KOPT-K1 (cell line): ENCODE measurements around the gene MYO16.

Experiments used
- H3K27ac ChIP-seq: fragments of 200-600 bp; sonication (generic); 2 replicates; pipeline ENCODE4 v1.5.1; 2016; ENCODE audit warnings: antibody characterized with exemption, mild to moderate bottlenecking, low read depth, low read length; ENCODE audit not compliant: poor library complexity, severe bottlenecking
- H3K36me3 ChIP-seq: fragments of 200-600 bp; sonication (generic); 2 replicates; pipeline ENCODE4 v1.5.1; 2017; ENCODE audit warnings: antibody characterized with exemption, mild to moderate bottlenecking, low read length, moderate library complexity; ENCODE audit not compliant: insufficient read depth
- H3K9me3 ChIP-seq: fragments of 200-600 bp; sonication (generic); 2 replicates; pipeline ENCODE4 v1.5.1; 2017; ENCODE audit warnings: antibody characterized with exemption, low read length, mild to moderate bottlenecking; ENCODE audit not compliant: insufficient read depth, poor library complexity, severe bottlenecking

MYO16 gene

DNA sequence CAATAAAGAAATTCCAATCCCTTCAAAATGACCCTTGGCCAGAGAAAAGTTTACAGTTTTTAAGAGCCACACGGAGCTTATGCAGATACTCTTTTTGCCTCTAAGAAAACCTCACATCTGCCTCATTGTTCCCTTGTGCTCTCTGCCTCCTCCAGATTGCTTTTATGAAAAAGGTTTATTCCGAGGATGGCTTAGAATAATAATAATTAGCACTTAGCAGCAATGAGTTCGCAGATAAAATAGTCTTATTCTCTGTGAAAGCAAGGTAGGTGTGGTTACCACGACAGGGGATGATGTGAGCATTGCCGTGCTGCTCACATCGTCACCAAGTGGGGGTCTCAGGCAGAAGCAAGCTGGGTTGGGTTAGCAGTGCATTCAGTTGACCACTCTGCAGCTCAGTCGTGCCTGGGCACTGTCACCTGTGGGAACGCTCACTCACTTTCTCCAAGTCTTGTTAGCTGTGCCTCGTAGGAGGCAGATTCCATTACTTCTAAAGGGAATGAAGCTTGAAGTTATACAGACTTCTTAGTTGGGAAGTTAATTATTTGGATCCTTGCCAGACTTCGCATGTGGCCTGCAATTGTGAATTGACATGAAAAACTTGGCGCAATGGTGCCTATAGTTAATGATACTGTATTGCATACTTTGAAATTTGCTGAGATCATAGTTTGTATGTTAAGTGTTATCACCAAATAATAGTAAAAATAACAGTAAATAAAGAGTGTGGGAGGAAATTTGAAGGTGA is 157.2 kb downstream of the MYO16 start:
- Histone ChIP-seq H3K27ac (no peak overlapping the region), H3K9me3 (no peaks in the 10 kb centered on the region), H3K36me3 (no peaks in the 10 kb centered on the region)

DNA sequence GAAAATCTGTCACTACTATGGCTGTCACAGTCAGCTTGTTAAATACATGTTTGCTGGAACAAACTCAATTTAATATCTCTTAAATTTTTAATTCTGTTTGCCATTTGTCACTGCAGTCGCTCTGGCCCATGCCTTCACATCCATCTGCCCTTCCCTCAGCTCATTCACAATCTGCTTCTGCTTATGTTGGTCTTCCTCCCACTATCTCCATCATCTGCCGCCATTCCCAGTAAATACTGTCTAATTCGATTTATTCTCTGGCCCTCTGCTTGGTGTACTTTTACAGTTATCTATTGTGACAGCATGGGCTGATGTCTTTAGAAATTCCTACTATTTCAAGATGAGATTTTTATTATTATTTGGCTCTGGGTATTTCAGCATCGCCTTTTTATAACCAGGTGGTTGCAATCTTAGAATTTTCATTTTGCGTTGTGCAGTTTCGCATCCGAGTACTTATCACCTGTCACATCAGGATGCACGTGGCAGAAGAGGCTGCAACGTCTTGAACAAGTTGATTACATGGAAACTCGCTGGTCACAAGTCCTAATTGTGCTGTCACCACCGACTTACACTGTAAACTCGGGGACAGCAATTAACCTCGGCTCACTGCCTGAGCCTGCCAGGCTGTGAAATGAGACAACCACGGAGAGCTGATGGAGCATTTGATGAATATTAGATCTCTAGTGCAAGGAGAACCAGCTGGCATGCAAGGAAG is 158.4 kb downstream of the MYO16 start:
- H3K9me3 ChIP-seq: no peaks in the 10 kb centered on the region
- H3K36me3 ChIP-seq: no peaks in the 10 kb centered on the region
- H3K27ac ChIP-seq: no peak overlapping the region

DNA sequence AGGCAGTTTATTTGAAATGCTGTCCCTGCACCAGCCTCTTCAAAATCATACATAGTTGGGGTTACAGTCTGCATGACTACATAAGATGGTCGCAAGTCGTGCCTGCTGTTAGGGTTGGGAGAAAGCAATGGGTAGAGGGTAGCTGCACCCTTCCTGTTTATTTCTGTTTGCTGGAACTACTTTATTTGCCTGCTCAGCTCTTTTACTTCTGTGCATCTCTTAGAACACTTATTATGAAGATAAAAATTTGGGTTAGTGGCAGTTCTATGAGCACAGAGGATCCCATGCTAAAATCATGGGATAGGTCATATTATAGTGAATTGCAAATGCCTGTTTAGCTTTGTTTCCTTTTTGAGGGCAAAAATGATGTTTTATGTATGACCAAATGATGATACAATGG is 160.1 kb downstream of the MYO16 start:
- H3K9me3 ChIP-seq: no peaks in the 10 kb centered on the region
- H3K36me3 ChIP-seq: no peaks in the 10 kb centered on the region
- H3K27ac ChIP-seq: no peak overlapping the region

DNA sequence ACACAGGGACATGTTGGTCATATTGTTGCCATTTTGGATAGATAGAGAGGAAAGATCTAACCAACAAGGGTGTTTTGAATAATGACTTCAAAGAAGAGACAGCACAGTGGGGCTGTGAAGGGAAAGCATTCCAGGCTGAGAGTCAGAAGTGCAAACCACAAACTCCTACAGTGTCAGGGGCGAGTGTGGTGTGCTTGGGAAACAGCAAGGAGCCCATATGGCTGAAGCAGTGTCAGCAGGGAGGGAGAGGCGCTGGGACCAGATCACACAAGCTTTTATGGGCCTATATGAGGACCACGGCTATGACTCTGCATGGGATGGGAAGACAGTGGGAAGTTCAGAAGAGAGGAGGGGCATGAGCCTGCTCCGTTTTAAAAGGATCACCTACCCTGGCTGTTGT is 166.4 kb downstream of the MYO16 start:
- no peaks in the 10 kb centered on the region for H3K9me3 ChIP-seq
- H3K27ac ChIP-seq: no peak overlapping the region
- H3K36me3 ChIP-seq: no peaks in the 10 kb centered on the region

DNA sequence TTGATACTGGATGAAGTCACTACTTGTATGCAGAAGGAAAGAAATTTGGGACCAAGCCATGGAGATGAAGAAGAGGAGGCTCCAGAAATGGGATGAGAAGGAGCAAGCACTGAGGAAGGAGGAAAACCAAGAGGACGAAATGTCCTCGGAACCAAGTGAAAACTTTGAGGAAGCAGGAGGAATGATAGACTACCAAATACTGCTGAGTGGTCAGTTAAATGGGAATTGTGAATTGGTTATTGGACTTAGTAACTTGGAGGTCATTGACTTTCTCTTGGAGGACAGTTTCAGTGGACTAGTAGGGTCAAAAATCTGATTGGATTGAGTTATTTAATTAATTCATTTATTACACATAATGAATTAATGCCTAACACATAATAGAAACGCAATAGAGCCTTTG is 167.9 kb downstream of the MYO16 start:
- H3K27ac ChIP-seq: no peak overlapping the region
- H3K36me3 ChIP-seq: no peaks in the 10 kb centered on the region
- H3K9me3 ChIP-seq: no peaks in the 10 kb centered on the region

DNA sequence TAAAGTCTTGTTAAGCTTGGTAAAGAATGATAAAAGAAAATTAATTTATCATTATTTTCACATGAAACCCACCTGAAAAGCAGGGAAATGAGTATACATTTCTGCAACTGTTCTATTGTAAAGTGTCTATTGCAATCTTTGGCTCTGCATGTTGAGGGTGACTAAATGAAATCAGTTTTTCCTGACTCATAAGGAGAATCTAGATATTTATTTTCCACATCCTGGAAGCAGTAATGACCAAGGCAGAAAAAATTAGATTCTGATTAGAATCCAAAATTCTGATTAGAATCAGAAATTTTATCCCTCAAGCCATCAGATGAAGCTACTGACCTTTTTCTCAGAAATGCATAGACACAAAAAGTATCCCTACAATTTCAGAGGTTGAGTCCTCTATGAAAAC is 178.4 kb downstream of the MYO16 start:
- no peak overlapping the region for H3K27ac ChIP-seq
- no peaks in the 10 kb centered on the region for H3K9me3 ChIP-seq
- H3K36me3 ChIP-seq: no peaks in the 10 kb centered on the region

DNA sequence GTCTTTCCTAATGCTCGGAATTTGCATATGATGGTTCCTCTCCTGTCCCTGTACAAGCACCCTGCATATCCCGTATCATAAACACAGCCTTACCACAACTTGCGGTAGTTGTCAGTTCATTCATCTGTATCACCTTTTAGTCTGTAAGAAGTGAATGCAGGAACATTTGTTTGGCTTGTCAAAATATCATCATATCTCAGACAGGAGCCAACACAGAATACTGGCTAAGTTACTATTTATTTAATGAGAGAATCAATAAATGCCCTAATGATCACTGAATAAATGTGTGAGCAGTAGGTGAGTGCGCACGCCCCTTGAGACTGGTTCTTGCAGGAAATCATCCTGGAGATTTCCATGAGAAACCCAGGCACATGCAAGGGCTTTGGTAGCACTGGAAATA is 182.8 kb downstream of the MYO16 start:
- H3K9me3 ChIP-seq: no peaks in the 10 kb centered on the region
- no peaks in the 10 kb centered on the region for H3K36me3 ChIP-seq
- H3K27ac ChIP-seq: no peak overlapping the region

DNA sequence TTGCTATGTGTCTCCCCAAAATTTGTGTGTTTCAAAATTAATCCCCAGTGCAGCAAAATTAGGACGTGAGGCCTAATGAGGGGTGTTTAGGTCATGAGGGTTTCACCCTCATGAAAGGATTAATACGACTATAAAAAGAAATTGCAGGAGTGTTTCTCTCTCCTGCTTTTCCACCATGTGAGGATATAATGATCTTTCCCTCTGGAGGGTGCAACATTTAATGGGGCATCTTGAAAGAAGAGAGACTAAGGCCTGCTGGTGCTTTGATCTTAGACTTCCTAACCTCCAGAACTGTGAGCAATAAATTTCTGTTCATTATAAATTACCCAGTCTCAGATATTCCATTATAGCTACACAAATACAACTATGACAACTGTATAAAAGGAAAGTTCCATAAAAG is 183.2 kb downstream of the MYO16 start:
- no peaks in the 10 kb centered on the region for H3K36me3 ChIP-seq
- H3K27ac ChIP-seq: no peak overlapping the region
- no peaks in the 10 kb centered on the region for H3K9me3 ChIP-seq

DNA sequence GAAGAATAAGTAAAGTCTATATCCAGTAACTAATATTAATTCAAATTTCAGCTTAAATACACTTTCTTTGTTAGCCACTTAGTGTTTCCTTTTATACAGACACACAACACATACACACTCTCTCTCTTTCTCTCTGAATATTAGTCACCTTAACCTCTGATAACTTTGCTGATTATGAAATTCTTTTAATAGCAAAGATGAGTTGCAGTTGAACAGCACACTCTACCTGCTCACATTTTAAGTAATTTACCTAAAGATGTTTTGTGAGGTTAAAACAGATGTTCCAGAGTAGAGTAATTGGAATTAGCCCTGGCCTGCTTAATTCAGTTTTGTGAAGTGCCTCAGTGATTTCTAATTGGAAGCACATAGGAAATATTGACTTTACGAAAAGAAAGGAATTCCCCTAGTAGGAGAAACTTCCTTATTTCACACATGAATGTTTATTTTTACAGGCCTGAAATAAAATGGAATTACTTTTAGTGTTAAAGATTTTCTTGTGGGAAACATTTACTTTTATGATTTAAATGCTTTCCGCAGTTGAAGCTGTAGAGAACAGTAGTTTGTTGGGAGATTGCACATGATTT is 184.3 kb downstream of the MYO16 start:
- Histone ChIP-seq H3K9me3 (no peaks in the 10 kb centered on the region), H3K27ac (no peak overlapping the region)

DNA sequence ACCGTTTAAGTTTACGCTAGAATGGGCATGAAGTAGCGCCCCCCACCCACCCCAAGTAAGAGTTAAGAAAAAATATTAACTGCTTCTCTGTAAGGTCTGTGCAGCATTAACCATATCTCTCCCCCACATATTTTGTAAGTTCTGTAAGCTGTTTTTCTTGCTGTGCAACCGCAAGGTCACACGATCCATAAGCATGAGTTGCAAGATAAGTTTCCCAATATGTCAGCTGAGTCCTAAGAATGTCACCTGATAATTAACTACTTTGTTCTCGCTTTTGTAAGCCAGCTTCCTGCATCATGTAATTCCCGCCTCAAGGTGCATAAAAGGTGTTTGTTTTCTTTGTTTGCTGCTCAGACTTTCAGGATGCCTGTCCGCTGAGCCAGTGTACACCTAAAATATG is 187.0 kb downstream of the MYO16 start:
- no peak overlapping the region for H3K27ac ChIP-seq
- no peaks in the 10 kb centered on the region for H3K9me3 ChIP-seq
- no peaks in the 10 kb centered on the region for H3K36me3 ChIP-seq

More for the DNA sequence above, 184.3 kb downstream of the MYO16 start:
- H3K36me3 ChIP-seq: no peaks in the 10 kb centered on the region

DNA sequence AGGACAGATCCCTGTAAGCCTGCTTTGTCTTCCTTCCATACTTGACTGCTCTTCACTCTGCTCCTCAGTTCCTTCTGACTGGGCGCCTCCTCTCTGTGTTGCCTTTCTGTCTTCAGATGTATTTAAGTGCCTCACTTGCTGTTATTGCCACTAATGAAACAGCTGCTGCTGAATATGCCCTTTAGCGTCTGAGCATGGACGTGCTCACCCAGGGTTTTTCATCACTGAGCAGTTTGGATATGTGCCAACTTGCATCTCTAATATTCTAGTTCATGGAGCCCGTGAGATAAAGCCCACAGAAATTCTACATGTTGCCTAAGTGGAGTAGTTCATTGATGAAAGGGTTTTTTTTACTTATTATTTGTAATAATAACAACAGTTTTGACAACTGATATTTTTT is 198.2 kb downstream of the MYO16 start:
- Histone ChIP-seq H3K36me3 (no peaks in the 10 kb centered on the region), H3K9me3 (peaks cover 10% of the 10 kb centered on the region), H3K27ac (no peak overlapping the region)

DNA sequence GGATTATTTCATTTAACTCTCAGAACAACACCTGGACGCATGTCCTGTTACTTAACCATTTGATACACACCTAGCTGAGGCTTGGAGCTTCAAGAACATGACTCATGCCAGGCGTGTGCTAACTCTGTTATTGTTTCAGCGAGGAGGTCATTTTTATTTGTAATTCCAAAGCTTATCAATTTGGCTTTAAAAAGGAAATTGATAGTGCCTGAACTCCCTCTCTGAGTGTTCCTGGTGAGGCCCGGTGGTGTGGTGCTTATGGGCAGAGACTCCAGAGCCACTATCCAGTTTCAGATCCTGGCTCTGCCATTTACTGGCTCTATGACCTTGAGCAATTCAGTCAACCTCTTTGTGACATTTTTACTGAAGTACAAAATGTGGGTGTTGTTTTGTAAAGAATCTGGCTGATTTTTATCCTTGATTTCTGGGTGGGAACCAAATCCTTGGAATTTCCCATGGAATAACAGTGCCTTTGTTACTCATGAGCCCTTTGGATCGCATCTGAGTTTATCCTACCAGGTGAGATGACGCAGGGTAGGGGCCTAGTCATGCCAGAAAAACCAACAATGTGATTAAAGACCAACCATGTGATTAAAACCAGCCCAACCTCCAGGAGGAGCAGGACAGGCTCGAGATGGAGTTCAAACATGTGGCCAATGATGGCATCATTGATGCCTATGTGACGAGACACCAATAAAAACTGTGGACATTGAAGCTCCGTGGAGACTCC is 198.8 kb downstream of the MYO16 start:
- no peak overlapping the region for H3K27ac ChIP-seq

DNA sequence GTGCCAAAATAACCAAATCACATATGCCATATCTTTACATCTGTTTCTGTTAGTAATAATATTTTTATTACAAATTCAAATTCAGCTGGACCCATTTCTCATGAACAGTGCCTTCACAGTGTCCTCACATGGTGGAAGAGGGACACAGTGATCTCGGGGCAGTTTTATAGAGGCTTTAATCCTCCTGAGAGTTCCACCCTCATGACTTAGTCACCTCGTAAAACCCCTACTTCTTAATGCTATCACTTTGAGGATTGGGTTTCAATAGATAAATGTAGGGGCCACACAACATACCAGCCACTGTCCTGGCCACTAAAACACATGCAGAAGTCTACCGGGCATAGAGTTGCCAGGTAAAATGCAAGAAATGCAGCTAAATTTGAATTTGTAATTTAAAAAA is 201.5 kb downstream of the MYO16 start:
- no peak overlapping the region for H3K27ac ChIP-seq
- H3K36me3 ChIP-seq: no peaks in the 10 kb centered on the region
- peaks cover 10% of the 10 kb centered on the region for H3K9me3 ChIP-seq

More for the DNA sequence above, 198.8 kb downstream of the MYO16 start:
- Histone ChIP-seq H3K9me3 (peaks cover 10% of the 10 kb centered on the region), H3K36me3 (no peaks in the 10 kb centered on the region)

DNA sequence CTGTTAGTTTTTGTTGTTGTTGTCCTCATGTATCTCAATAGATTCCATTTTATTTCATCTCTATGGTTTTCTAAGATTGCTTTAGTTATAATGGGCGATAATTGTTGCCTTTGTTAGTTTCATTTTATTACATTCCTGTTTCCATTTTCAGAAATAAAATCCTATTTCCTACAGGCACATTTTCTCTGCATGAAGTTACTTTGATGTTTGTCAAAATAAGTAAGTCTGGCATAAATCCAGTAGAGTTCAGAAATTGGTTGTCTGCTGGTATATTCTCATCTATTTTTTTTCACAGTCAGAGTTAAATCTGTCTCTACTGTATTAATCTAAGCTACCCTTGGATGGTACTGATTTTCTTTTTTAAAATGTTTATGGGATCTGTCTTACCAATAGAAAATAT is 204.1 kb downstream of the MYO16 start:
- Histone ChIP-seq H3K9me3 (peaks cover 4% of the 10 kb centered on the region), H3K27ac (no peak overlapping the region), H3K36me3 (no peaks in the 10 kb centered on the region)

DNA sequence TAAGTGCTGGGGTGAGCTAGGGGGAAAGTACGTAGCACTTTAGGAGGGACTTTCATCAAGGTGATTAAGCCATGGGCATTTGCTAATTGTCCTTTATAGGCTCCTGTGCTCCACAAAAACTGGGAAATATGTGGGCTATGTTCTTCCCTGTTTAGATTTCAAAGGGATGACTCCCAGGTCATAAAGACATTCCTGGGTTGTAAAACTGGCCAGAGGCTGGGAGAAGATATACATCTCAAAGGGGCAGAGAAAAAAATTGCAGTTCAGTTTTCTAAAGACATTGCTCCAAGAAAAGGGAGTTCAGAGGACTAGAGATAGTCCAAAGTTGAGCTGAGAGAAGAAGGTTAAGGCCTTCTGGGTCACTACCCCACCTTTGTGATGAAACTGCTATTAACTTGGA is 204.8 kb downstream of the MYO16 start:
- Histone ChIP-seq H3K9me3 (no peaks in the 10 kb centered on the region), H3K27ac (no peak overlapping the region), H3K36me3 (no peaks in the 10 kb centered on the region)
